ENCODE data around the gene SYT15B.
"Not testable (repeated sequence)": the region's sequence is repeated elsewhere in the genome, so short reads cannot be mapped to it uniquely, and the experiment has no call there.

DNA sequence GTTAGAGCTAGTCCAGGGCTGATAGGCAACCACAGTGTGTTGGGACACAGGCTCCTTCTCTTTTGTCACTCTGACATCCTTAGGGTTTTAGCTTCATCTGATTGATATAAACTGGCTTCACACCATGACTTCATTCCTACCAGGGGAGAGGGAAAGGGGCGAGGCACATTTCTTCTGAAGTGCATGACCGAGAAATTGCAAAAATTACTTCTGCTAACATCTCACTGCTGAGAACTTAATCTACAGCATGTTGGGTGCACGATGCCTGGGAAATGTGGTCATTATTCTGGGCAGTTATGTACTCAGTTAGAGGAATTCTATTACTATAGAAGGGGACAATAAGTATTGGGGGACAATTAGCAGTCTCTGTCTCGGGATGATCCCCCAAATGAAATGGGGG, 16.2 kb upstream of the SYT15B start:
- TF ChIP-seq, protein P1, sequence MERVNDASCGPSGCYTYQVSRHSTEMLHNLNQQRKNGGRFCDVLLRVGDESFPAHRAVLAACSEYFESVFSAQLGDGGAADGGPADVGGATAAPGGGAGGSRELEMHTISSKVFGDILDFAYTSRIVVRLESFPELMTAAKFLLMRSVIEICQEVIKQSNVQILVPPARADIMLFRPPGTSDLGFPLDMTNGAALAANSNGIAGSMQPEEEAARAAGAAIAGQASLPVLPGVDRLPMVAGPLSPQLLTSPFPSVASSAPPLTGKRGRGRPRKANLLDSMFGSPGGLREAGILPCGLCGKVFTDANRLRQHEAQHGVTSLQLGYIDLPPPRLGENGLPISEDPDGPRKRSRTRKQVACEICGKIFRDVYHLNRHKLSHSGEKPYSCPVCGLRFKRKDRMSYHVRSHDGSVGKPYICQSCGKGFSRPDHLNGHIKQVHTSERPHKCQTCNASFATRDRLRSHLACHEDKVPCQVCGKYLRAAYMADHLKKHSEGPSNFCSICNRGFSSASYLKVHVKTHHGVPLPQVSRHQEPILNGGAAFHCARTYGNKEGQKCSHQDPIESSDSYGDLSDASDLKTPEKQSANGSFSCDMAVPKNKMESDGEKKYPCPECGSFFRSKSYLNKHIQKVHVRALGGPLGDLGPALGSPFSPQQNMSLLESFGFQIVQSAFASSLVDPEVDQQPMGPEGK (CRISPR knock-in tag; IDR thresholded peaks at IDR 0.05; ENCODE audit: borderline replicate concordance): not testable (repeated sequence)
- not testable (repeated sequence) for TF ChIP-seq ARNTL (CRISPR knock-in tag; IDR thresholded peaks at IDR 0.05; ENCODE audit: borderline replicate concordance, low read depth); ZNF70 (CRISPR knock-in tag; IDR thresholded peaks at IDR 0.05); OSR1 (CRISPR knock-in tag; IDR thresholded peaks at IDR 0.05); RARB (CRISPR knock-in tag; IDR thresholded peaks at IDR 0.05); PPARA (CRISPR knock-in tag; IDR thresholded peaks at IDR 0.05; ENCODE audit: borderline replicate concordance); ZNF565 (CRISPR knock-in tag; conservative IDR thresholded peaks at IDR 0.05; ENCODE audit: low read depth)
- TF ChIP-seq, protein P2, sequence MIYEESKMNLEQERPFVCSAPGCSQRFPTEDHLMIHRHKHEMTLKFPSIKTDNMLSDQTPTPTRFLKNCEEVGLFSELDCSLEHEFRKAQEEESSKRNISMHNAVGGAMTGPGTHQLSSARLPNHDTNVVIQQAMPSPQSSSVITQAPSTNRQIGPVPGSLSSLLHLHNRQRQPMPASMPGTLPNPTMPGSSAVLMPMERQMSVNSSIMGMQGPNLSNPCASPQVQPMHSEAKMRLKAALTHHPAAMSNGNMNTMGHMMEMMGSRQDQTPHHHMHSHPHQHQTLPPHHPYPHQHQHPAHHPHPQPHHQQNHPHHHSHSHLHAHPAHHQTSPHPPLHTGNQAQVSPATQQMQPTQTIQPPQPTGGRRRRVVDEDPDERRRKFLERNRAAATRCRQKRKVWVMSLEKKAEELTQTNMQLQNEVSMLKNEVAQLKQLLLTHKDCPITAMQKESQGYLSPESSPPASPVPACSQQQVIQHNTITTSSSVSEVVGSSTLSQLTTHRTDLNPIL (CRISPR knock-in tag; IDR thresholded peaks at IDR 0.05; ENCODE audit: low read depth): not testable (repeated sequence)
